ENCODE results near the gene TET1. TPM values are rescaled to one million over a fixed set of nuclear protein-coding genes. Genes with fewer than 3 reads are reported as not detected.
"Not testable (repeated sequence)": the region's sequence is repeated elsewhere in the genome, so short reads cannot be mapped to it uniquely, and the experiment has no call there.

Gene TET1
- total RNA-seq, 4 donors from 2014 or later: 1.5 to 3.3 (median 1.5) TPM

DNA sequence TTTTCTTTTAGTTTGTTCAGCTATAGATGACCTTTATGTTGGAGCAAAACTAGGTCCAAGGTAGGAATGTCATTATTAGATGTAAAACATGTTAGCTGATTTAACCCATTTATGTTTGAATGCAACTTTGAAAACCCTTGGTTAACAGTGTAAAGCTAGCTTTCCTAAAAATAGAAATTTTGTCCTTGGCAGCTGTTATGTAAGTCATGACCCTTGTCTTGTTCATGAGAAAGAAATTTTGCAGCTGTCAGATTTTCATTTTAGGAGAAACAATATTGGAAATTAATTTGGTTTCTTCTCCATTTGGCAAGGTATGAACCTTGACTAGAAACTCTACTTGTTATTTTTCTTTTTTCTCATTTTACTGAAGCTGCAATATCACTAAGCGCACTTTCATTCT is 137.0 kb downstream of the TET1 start:
- Histone ChIP-seq H3K4me1 (no peaks in the 10 kb centered on the region), H3K4me3 (no peak overlapping the region), H3K27me3 (no peaks in the 10 kb centered on the region), H3K36me3 (no peaks in the 10 kb centered on the region), H3K27ac (no peak overlapping the region), H3K9me3 (no peaks in the 10 kb centered on the region)
- in situ Hi-C loops (cut with MboI; ENCODE audit: low pct_ligation_motif_present in 1 of 4, low pct_unique_long_range_greater_than_20kb in 1 of 4, low sequenced_read_pairs in 3 of 4): no loop called here
- DNase-seq: no peak
- TF ChIP-seq POLR2A (IDR thresholded peaks at IDR 0.05) (no peak), EP300 (IDR thresholded peaks at IDR 0.05; ENCODE audit: low read depth) (no peak), POLR2AphosphoS5 (IDR thresholded peaks at IDR 0.05) (no peak)
- TF ChIP-seq, protein P1, sequence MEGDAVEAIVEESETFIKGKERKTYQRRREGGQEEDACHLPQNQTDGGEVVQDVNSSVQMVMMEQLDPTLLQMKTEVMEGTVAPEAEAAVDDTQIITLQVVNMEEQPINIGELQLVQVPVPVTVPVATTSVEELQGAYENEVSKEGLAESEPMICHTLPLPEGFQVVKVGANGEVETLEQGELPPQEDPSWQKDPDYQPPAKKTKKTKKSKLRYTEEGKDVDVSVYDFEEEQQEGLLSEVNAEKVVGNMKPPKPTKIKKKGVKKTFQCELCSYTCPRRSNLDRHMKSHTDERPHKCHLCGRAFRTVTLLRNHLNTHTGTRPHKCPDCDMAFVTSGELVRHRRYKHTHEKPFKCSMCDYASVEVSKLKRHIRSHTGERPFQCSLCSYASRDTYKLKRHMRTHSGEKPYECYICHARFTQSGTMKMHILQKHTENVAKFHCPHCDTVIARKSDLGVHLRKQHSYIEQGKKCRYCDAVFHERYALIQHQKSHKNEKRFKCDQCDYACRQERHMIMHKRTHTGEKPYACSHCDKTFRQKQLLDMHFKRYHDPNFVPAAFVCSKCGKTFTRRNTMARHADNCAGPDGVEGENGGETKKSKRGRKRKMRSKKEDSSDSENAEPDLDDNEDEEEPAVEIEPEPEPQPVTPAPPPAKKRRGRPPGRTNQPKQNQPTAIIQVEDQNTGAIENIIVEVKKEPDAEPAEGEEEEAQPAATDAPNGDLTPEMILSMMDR (IDR thresholded peaks at IDR 0.05): no peak
- 91 to 100% methylated on average over 1 of the region's 1 CpG for WGBS, 2 donors (ENCODE audit: low coverage in 1 of 2)
- intact Hi-C loops (cut with DNase I; ENCODE audit: low total_unique reads): no loop called here

- TF ChIP-seq POLR2AphosphoS5 (IDR thresholded peaks at IDR 0.05): no peak
- intact Hi-C loops (cut with DNase I; ENCODE audit: low total_unique reads): no loop called here
These were observed 140.1 kb downstream of the TET1 start for GRCh38 chr10:68700197-68700596.

DNA sequence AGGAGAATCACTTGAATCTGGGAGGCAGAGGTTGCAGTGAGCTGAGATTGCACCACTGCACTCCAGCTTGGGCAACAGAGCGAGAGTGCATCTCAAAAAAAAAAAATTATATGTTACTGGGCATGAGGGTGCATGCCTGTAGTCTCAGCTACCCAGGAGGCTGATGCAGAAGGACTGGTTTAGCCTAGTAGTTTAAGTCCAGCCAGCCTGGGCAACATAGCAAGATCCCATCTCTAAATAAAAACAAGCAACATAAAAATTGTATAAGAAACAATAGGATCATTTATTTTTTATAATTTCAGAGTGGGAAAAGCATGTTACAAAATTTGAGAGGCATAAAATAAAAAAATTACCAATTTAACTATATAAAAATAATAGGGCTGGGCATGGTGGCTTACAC is 145.4 kb downstream of the TET1 start:
- no peaks in the 10 kb centered on the region for H3K4me1 ChIP-seq
- no peak for DNase-seq
- no peak for TF ChIP-seq POLR2AphosphoS5 (IDR thresholded peaks at IDR 0.05)
- TF ChIP-seq EP300 (IDR thresholded peaks at IDR 0.05; ENCODE audit: low read depth): no peak
- no peak for TF ChIP-seq POLR2A (IDR thresholded peaks at IDR 0.05)
- TF ChIP-seq, protein P1 (IDR thresholded peaks at IDR 0.05): no peak
- H3K4me3 ChIP-seq: no peak overlapping the region
- H3K27ac ChIP-seq: no peak overlapping the region
- intact Hi-C loops (cut with DNase I; ENCODE audit: low total_unique reads) (no loop called here), in situ Hi-C loops (cut with MboI; ENCODE audit: low pct_ligation_motif_present in 1 of 4, low pct_unique_long_range_greater_than_20kb in 1 of 4, low sequenced_read_pairs in 3 of 4) (loop anchor here in 3 of 4 donors (25.0 kb wide), 2 partner anchors 143 to 168 kb away; partner anchors contain the start of genes SLC25A16 (in 2 of the 3) and TET1 (in 1 of the 3))
- no peaks in the 10 kb centered on the region for H3K9me3 ChIP-seq
- H3K36me3 ChIP-seq: no peaks in the 10 kb centered on the region
- H3K27me3 ChIP-seq: no peaks in the 10 kb centered on the region
- 94 to 100% methylated on average over 1 of the region's 1 CpG for WGBS, 2 donors (ENCODE audit: low coverage in 1 of 2)

More at GRCh38 chr10:68700197-68700596, 140.1 kb downstream of the TET1 start:
- no peaks in the 10 kb centered on the region for H3K4me1 ChIP-seq
- no peak for DNase-seq
- no peaks in the 10 kb centered on the region for H3K9me3 ChIP-seq
- in situ Hi-C loops (cut with MboI; ENCODE audit: low pct_ligation_motif_present in 1 of 4, low pct_unique_long_range_greater_than_20kb in 1 of 4, low sequenced_read_pairs in 3 of 4): loop anchor here in 3 of 4 donors (25.0 kb wide), 2 partner anchors 138 to 163 kb away; partner anchors contain the start of genes SLC25A16 (in 2 of the 3) and TET1 (in 1 of the 3)
- WGBS, 2 donors (ENCODE audit: low coverage in 1 of 2): 74 to 94% methylated on average over 1 of the region's 1 CpG
- H3K36me3 ChIP-seq: no peaks in the 10 kb centered on the region
- no peak overlapping the region for H3K4me3 ChIP-seq
- no peak overlapping the region for H3K27ac ChIP-seq
- no peaks in the 10 kb centered on the region for H3K27me3 ChIP-seq

- H3K27me3 ChIP-seq; H3K36me3 ChIP-seq; H3K4me1 ChIP-seq; H3K27ac ChIP-seq; H3K4me3 ChIP-seq; DNase-seq; intact Hi-C loops (cut with DNase I; ENCODE audit: low total_unique reads); H3K9me3 ChIP-seq: not testable (repeated sequence)
- 96% methylated on average over 5 of the region's 5 CpGs for WGBS, 2 donors (ENCODE audit: low coverage in 1 of 2)
- in situ Hi-C loops (cut with MboI; ENCODE audit: low pct_ligation_motif_present in 1 of 4, low pct_unique_long_range_greater_than_20kb in 1 of 4, low sequenced_read_pairs in 3 of 4): loop anchor here in 3 of 4 donors (25.0 kb wide), 2 partner anchors 147 to 172 kb away; partner anchors contain the start of genes SLC25A16 (in 2 of the 3) and TET1 (in 1 of the 3)
These were observed 148.8 kb downstream of the TET1 start for GRCh38 chr10:68708987-68709386.

DNA sequence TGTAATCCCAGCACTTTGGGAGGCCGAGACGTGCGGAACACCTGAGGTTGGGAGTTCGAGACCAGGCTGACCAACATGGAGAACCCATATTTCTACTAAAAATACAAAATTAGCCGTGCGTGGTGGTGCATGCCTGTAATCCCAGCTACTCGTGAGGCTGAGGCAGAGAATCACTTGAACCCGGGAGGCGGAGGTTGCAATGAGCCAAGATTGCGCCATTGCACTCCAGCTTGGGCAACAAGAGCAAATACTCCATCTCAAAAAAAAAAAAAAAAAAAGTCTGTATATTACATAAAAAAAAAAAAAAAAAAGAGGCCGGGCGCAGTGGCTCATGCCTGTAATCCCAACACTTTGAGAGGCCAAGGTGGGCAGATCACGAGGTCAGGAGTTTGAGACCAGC is 152.9 kb downstream of the TET1 start:
- H3K36me3 ChIP-seq; H3K27me3 ChIP-seq; H3K27ac ChIP-seq; H3K4me1 ChIP-seq; intact Hi-C loops (cut with DNase I; ENCODE audit: low total_unique reads); DNase-seq; H3K4me3 ChIP-seq; H3K9me3 ChIP-seq: not testable (repeated sequence)
- 96% methylated on average over 5 to 13 of the region's 13 CpGs for WGBS, 2 donors (ENCODE audit: low coverage in 1 of 2)
- in situ Hi-C loops (cut with MboI; ENCODE audit: low pct_ligation_motif_present in 1 of 4, low pct_unique_long_range_greater_than_20kb in 1 of 4, low sequenced_read_pairs in 3 of 4): loop anchor here in 3 of 4 donors (25.0 kb wide), 2 partner anchors 151 to 176 kb away; partner anchors contain the start of genes SLC25A16 (in 2 of the 3) and TET1 (in 1 of the 3)

All from transverse colon (tissue), 4 donors.